HepG2 (cell line): Measurements from ENCODE around the gene TSKU. TPM values are rescaled to one million over a fixed set of nuclear protein-coding genes. Genes with fewer than 3 reads are reported as not detected.

Experiments
- DR1 ChIP-seq: sonication (generic); formaldehyde crosslinking; IDR thresholded peaks from 2 replicates; pipeline ENCODE4 v1.8.0; 2021; ENCODE audit warnings: mild to moderate bottlenecking, missing genetic modification reagents, inconsistent platforms
- ELF1 ChIP-seq: sonication (generic); formaldehyde crosslinking; IDR thresholded peaks from 2 replicates; pipeline ENCODE4 v1.4.0; 2020; ENCODE audit warnings: missing genetic modification reagents
- HDAC6 ChIP-seq: fragments of 200-600 bp; sonication (generic); IDR thresholded peaks from 2 replicates; pipeline ENCODE4 v1.7.0; 2017; ENCODE audit warnings: mild to moderate bottlenecking, antibody characterized with exemption, low read length, low read depth
- JUN ChIP-seq: sonication (generic); formaldehyde crosslinking; IDR thresholded peaks from 2 replicates; pipeline ENCODE4 v1.4.0; 2020; ENCODE audit warnings: mild to moderate bottlenecking, missing genetic modification reagents
- LCORL ChIP-seq, 2 experiments: fragments of 450-650 bp in 1 of 2; sonication (generic) in 1 of 2; formaldehyde crosslinking in 1 of 2; IDR thresholded peaks; 2 replicates each; pipeline versions ENCODE4 v1.5.0 to v1.6.1; 2017 to 2020; ENCODE audit warnings: antibody characterized with exemption in 1 of 2, missing genetic modification reagents in 1 of 2
- MAFF ChIP-seq: IDR thresholded peaks from 2 replicates; pipeline ENCODE4 v1.6.1; 2011; ENCODE audit warnings: low read depth, low read length, improper control_type of control experiment
- MEIS2 ChIP-seq: sonication (generic); formaldehyde crosslinking; IDR thresholded peaks from 2 replicates; pipeline ENCODE4 v1.9.0; 2021; ENCODE audit warnings: mild to moderate bottlenecking, missing genetic modification reagents
- NCOA2 ChIP-seq: sonication (generic); formaldehyde crosslinking; IDR thresholded peaks from 2 replicates; pipeline ENCODE4 v1.8.0; 2022; ENCODE audit warnings: inconsistent platforms
- NR2F1 ChIP-seq, 2 experiments: fragments of 450-650 bp in 1 of 2; formaldehyde crosslinking in 1 of 2; IDR thresholded peaks; 2 replicates each; pipeline versions ENCODE4 v1.5.0 to v1.6.1; 2016 to 2020; ENCODE audit warnings: mild to moderate bottlenecking in 1 of 2, missing compliant biosample characterization in 1 of 2, missing genetic modification reagents in 1 of 2, moderate library complexity in 1 of 2
- PRPF4 ChIP-seq: fragments of 200-400 bp; formaldehyde crosslinking; IDR thresholded peaks from 2 replicates; pipeline ENCODE4 v1.6.1; 2016; ENCODE audit warnings: low read length, low read depth; ENCODE audit not compliant: poor library complexity, severe bottlenecking
- RBM22 ChIP-seq: fragments of 200-400 bp; formaldehyde crosslinking; optimal IDR thresholded peaks from 2 replicates; pipeline ENCODE3; 2017; ENCODE audit warnings: mild to moderate bottlenecking, low read length, moderate library complexity
- SIN3A ChIP-seq: IDR thresholded peaks from 2 replicates; pipeline ENCODE4 v1.6.1; 2011; ENCODE audit warnings: low read depth, mild to moderate bottlenecking, control low read depth, low read length, borderline replicate concordance
- XBP1 ChIP-seq: sonication (generic); formaldehyde crosslinking; IDR thresholded peaks from 2 replicates; pipeline ENCODE4 v1.5.0; 2020; ENCODE audit warnings: missing genetic modification reagents
- ZBTB8A ChIP-seq: sonication (generic); formaldehyde crosslinking; IDR thresholded peaks from 2 replicates; pipeline ENCODE4 v1.4.0; 2020; ENCODE audit warnings: mild to moderate bottlenecking, low read depth, missing genetic modification reagents, borderline replicate concordance
- ZFP36L1 ChIP-seq: sonication (generic); formaldehyde crosslinking; IDR thresholded peaks from 2 replicates; pipeline ENCODE4 v1.8.0; 2022; ENCODE audit warnings: mild to moderate bottlenecking, missing genetic modification reagents, moderate library complexity
- ZFY ChIP-seq: sonication (generic); formaldehyde crosslinking; IDR thresholded peaks from 2 replicates; pipeline ENCODE4 v1.4.0; 2020; ENCODE audit warnings: missing genetic modification reagents
- ZNF253 ChIP-seq: sonication (generic); formaldehyde crosslinking; IDR thresholded peaks from 2 replicates; pipeline ENCODE4 v1.8.0; 2022; ENCODE audit warnings: mild to moderate bottlenecking, missing genetic modification reagents, borderline replicate concordance
- ZNF30 ChIP-seq: sonication (generic); formaldehyde crosslinking; IDR thresholded peaks from 2 replicates; pipeline ENCODE4 v1.5.0; 2020; ENCODE audit warnings: mild to moderate bottlenecking, missing genetic modification reagents
- ZNF335 ChIP-seq: sonication (generic); formaldehyde crosslinking; IDR thresholded peaks from 2 replicates; pipeline ENCODE4 v1.4.0; 2020; ENCODE audit warnings: missing genetic modification reagents
- ZNF33B ChIP-seq: sonication (generic); formaldehyde crosslinking; IDR thresholded peaks from 2 replicates; pipeline ENCODE4 v1.5.1; 2020; ENCODE audit warnings: mild to moderate bottlenecking, missing genetic modification reagents
- ZNF782 ChIP-seq: sonication (generic); formaldehyde crosslinking; IDR thresholded peaks from 2 replicates; pipeline ENCODE4 v1.4.0; 2020; ENCODE audit warnings: missing genetic modification reagents, mild to moderate bottlenecking, borderline replicate concordance
- polyA plus RNA-seq, 8 experiments: library from polyadenylated mRNA; depleted of rRNA in 3 of 8; stranded (reverse) in 7 of 8; unstranded in 1 of 8; fragments of >200 nt; fragmentation: Illumina TruSeq in 4 of 8; extraction: Trizol in 4 of 8; gene quantifications; 2 replicates each; pipeline versions ENCODE4 v1.2.1 to v1.2.3, GENCODE V29; 2011 to 2016; ENCODE audit warnings: low read depth in 4 of 8, missing spikeins in 1 of 8, mixed read lengths in 1 of 8; ENCODE audit not compliant: insufficient read depth in 1 of 8
- total RNA-seq, 5 experiments: library from RNA; depleted of rRNA; stranded (reverse); fragments of >200 nt; fragmentation: Illumina TruSeq; extraction: Trizol; gene quantifications; 2 replicates each; pipeline ENCODE4 v1.2.3, GENCODE V29; 2016; ENCODE audit warnings: low read depth in 1 of 5
- TF ChIP-seq, protein P1 (sequence below): sonication (generic); formaldehyde crosslinking; conservative IDR thresholded peaks from 2 replicates; pipeline ENCODE4 v1.8.1; 2023; ENCODE audit warnings: missing genetic modification reagents
- TF ChIP-seq, protein P2 (sequence below): sonication (generic); formaldehyde crosslinking; IDR thresholded peaks from 2 replicates; pipeline ENCODE4 v1.5.0; 2020; ENCODE audit warnings: missing genetic modification reagents, mild to moderate bottlenecking, borderline replicate concordance
- TF ChIP-seq, protein P3 (sequence below): sonication (generic); formaldehyde crosslinking; IDR thresholded peaks from 2 replicates; pipeline ENCODE4 v1.4.0; 2020; ENCODE audit warnings: missing genetic modification reagents, borderline replicate concordance

The TSKU gene
- total and polyA plus RNA-seq, 2 of the 13 experiments (the other 11 are each of a cell fraction or from before 2014, with no cell fraction given) = 20.3 to 21.4 TPM

DNA sequence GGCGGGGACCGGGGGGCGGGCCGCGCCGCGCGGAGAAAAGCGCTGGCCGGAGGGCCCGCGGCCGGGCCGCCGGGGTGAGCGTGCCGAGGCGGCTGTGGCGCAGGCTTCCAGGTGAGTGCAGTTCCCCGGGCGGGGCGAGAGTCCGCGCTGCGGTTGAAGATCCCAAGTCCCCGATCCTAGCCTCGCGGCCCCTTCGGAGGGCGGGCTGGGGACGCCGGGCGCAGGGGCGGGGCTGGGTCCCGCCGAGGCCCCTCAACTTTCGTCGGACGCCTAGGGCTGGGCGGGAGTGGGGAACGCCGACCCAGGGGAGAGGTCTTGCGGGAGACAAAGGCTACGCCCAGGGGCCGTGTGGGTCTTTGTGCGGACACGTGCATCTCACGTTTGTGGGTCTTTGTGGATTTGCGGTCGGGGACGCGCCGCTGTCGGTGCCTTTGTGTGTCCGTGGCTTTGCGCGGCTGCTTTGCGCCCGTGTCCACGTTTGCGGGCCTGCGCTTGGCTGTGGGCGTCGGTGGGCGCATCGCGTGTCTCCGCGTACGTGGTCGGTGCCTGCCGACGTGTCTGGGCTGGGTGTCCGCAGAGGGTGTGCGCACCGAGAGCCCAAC lies at the start of gene TSKU (continued):
- TF ChIP-seq ELF1 (CRISPR knock-in tag) = no peak
- TF ChIP-seq XBP1 (CRISPR knock-in tag) = 0 out of 2 replicates have a peak, but pooled peaks have one; percentile 29
- TF ChIP-seq ZFY (CRISPR knock-in tag) = peak; percentile 81
- TF ChIP-seq, protein P1, sequence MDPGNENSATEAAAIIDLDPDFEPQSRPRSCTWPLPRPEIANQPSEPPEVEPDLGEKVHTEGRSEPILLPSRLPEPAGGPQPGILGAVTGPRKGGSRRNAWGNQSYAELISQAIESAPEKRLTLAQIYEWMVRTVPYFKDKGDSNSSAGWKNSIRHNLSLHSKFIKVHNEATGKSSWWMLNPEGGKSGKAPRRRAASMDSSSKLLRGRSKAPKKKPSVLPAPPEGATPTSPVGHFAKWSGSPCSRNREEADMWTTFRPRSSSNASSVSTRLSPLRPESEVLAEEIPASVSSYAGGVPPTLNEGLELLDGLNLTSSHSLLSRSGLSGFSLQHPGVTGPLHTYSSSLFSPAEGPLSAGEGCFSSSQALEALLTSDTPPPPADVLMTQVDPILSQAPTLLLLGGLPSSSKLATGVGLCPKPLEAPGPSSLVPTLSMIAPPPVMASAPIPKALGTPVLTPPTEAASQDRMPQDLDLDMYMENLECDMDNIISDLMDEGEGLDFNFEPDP (CRISPR knock-in tag) = no peak
- TF ChIP-seq PRPF4 = no peak
- TF ChIP-seq RBM22 = peak; percentile 69
- no peak for TF ChIP-seq ZNF33B (CRISPR knock-in tag)
- TF ChIP-seq, protein P2, sequence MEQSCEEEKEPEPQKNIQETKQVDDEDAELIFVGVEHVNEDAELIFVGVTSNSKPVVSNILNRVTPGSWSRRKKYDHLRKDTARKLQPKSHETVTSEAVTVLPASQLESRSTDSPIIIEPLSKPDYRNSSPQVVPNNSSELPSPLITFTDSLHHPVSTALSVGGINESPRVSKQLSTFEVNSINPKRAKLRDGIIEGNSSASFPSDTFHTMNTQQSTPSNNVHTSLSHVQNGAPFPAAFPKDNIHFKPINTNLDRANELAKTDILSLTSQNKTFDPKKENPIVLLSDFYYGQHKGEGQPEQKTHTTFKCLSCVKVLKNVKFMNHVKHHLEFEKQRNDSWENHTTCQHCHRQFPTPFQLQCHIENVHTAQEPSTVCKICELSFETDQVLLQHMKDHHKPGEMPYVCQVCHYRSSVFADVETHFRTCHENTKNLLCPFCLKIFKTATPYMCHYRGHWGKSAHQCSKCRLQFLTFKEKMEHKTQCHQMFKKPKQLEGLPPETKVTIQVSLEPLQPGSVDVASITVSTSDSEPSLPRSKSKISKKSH (CRISPR knock-in tag) = no peak
- TF ChIP-seq SIN3A = no peak
- TF ChIP-seq NCOA2 = peak; percentile 2; the same call in 1 of the 2 replicates
- no peak for TF ChIP-seq ZNF335 (CRISPR knock-in tag)
- TF ChIP-seq NR2F1 (CRISPR knock-in tag; IDR thresholded peaks at IDR 0.05) = no peak
- TF ChIP-seq MAFF = no peak
- TF ChIP-seq ZFP36L1 (CRISPR knock-in tag) = no peak
- TF ChIP-seq LCORL (IDR thresholded peaks at IDR 0.05) = no peak
- TF ChIP-seq LCORL (CRISPR knock-in tag; IDR thresholded peaks at IDR 0.05) = peak; percentile 56
- TF ChIP-seq ZNF30 (CRISPR knock-in tag) = peak; percentile 77; the same call in 1 of the 2 replicates
- TF ChIP-seq MEIS2 (CRISPR knock-in tag) = no peak
- TF ChIP-seq HDAC6 = no peak
- TF ChIP-seq ZNF782 (CRISPR knock-in tag) = no peak
- TF ChIP-seq JUN (CRISPR knock-in tag) = no peak
- TF ChIP-seq, protein P3, sequence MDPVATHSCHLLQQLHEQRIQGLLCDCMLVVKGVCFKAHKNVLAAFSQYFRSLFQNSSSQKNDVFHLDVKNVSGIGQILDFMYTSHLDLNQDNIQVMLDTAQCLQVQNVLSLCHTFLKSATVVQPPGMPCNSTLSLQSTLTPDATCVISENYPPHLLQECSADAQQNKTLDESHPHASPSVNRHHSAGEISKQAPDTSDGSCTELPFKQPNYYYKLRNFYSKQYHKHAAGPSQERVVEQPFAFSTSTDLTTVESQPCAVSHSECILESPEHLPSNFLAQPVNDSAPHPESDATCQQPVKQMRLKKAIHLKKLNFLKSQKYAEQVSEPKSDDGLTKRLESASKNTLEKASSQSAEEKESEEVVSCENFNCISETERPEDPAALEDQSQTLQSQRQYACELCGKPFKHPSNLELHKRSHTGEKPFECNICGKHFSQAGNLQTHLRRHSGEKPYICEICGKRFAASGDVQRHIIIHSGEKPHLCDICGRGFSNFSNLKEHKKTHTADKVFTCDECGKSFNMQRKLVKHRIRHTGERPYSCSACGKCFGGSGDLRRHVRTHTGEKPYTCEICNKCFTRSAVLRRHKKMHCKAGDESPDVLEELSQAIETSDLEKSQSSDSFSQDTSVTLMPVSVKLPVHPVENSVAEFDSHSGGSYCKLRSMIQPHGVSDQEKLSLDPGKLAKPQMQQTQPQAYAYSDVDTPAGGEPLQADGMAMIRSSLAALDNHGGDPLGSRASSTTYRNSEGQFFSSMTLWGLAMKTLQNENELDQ = no peak
- no peak for TF ChIP-seq DR1
- no peak; the same call in 1 of the 2 replicates for TF ChIP-seq ZBTB8A (CRISPR knock-in tag)
- TF ChIP-seq ZNF253 (CRISPR knock-in tag) = no peak
